DND-41 (cell line): Measurements from ENCODE around the gene QSER1.
"Not testable (repeated sequence)": the region's sequence is repeated elsewhere in the genome, so short reads cannot be mapped to it uniquely, and the experiment has no call there.

ENCODE experiments used
- ATAC-seq: fragments of 200-7000 bp; cut with Tn5 transposase; 3 replicates; pipeline ENCODE4 v1.9.1; 2021; ENCODE audit warnings: low read depth; ENCODE audit not compliant: insufficient read depth
- DNase-seq: peaks from one replicate; pipeline ENCODE4 v3.0.0-alpha.2; 2020
- H2AFZ ChIP-seq: 2 replicates; pipeline ENCODE4 v1.6.0; 2012; ENCODE audit warnings: low read depth, low read length
- H3K27ac ChIP-seq: 2 replicates; pipeline ENCODE4 v1.5.1; 2012; ENCODE audit warnings: low read length, inconsistent platforms
- H3K27me3 ChIP-seq: fragments of 200-600 bp; sonication (generic); 2 replicates; pipeline ENCODE4 v1.6.0; 2012; ENCODE audit warnings: low read length, mild to moderate bottlenecking, inconsistent platforms; ENCODE audit not compliant: insufficient read depth, poor library complexity
- H3K36me3 ChIP-seq: 2 replicates; pipeline ENCODE4 v1.5.1; 2012; ENCODE audit warnings: low read length, inconsistent platforms; ENCODE audit not compliant: insufficient read depth
- H3K4me1 ChIP-seq: 2 replicates; pipeline ENCODE4 v1.5.1; 2012; ENCODE audit warnings: mild to moderate bottlenecking, low read length; ENCODE audit not compliant: insufficient read depth
- H3K4me2 ChIP-seq: 2 replicates; pipeline ENCODE4 v1.6.0; 2012; ENCODE audit warnings: mild to moderate bottlenecking, moderate library complexity, low read length, inconsistent platforms; ENCODE audit not compliant: insufficient read depth
- H3K4me3 ChIP-seq, 2 experiments: fragments of 200-600 bp in 1 of 2; shearing (Covaris generic) in 1 of 2; 2 replicates each; pipeline ENCODE4 v1.5.1; 2012 to 2016; ENCODE audit warnings: inconsistent platforms in 2 of 2, low read length in 2 of 2, mild to moderate bottlenecking in 2 of 2, low read depth in 1 of 2, moderate library complexity in 1 of 2
- H3K79me2 ChIP-seq: 2 replicates; pipeline ENCODE4 v1.6.0; 2012; ENCODE audit warnings: low read length, inconsistent platforms; ENCODE audit not compliant: insufficient read depth
- H3K9ac ChIP-seq: 2 replicates; pipeline ENCODE4 v1.6.0; 2012; ENCODE audit warnings: low read depth, mild to moderate bottlenecking, inconsistent platforms, low read length, moderate library complexity
- H3K9me3 ChIP-seq: 2 replicates; pipeline ENCODE4 v1.5.1; 2012; ENCODE audit warnings: low read length, moderate library complexity, mild to moderate bottlenecking, inconsistent platforms; ENCODE audit not compliant: insufficient read depth, severe bottlenecking
- H4K20me1 ChIP-seq: 2 replicates; pipeline ENCODE4 v1.6.0; 2012; ENCODE audit warnings: low read length; ENCODE audit not compliant: insufficient read depth
- CTCF ChIP-seq: IDR thresholded peaks from 2 replicates; pipeline ENCODE4 v1.5.1; 2012; ENCODE audit warnings: borderline replicate concordance, low read length, moderate library complexity, mild to moderate bottlenecking; ENCODE audit not compliant: poor library complexity, severe bottlenecking; ENCODE audit errors: extremely low read depth
- EZH2 ChIP-seq: IDR thresholded peaks from 3 replicates; pipeline ENCODE4 v1.6.1; 2012; ENCODE audit warnings: borderline replicate concordance, low read depth, mild to moderate bottlenecking, moderate library complexity, low read length, inconsistent platforms; ENCODE audit not compliant: severe bottlenecking

QSER1 gene

GRCh38 chr11:32968541-32968940 is 75.9 kb downstream of the QSER1 start:
- no peak overlapping the region for H3K4me2 ChIP-seq
- no peak overlapping the region for H2AFZ ChIP-seq
- no peaks in the 10 kb centered on the region for H3K27me3 ChIP-seq
- H4K20me1 ChIP-seq: no peaks in the 10 kb centered on the region
- no peak overlapping the region for H3K4me3 ChIP-seq
- H3K36me3 ChIP-seq: peaks cover 64% of the 10 kb centered on the region
- ATAC-seq (no peak), DNase-seq (no peak)
- H3K4me1 ChIP-seq: no peaks in the 10 kb centered on the region
- H3K27ac ChIP-seq: no peak overlapping the region
- H3K9ac ChIP-seq: no peak overlapping the region
- no peaks in the 10 kb centered on the region for H3K9me3 ChIP-seq
- TF ChIP-seq EZH2: no peak
- no peaks in the 10 kb centered on the region for H3K79me2 ChIP-seq

GRCh38 chr11:32972233-32972632 is 79.6 kb downstream of the QSER1 start:
- peaks cover 69% of the 10 kb centered on the region for H3K36me3 ChIP-seq

GRCh38 chr11:32972781-32973180 is 80.2 kb downstream of the QSER1 start:
- Histone ChIP-seq H3K27me3 (no peaks in the 10 kb centered on the region), H4K20me1 (no peaks in the 10 kb centered on the region), H3K9me3 (no peaks in the 10 kb centered on the region), H3K9ac (no peak overlapping the region), H3K79me2 (no peaks in the 10 kb centered on the region), H3K4me3 (no peak overlapping the region), H2AFZ (no peak overlapping the region), H3K27ac (no peak overlapping the region), H3K4me2 (no peak overlapping the region), H3K4me1 (no peaks in the 10 kb centered on the region), H3K36me3 (peaks cover 73% of the 10 kb centered on the region)
- DNase-seq (no peak), ATAC-seq (no peak)
- TF ChIP-seq EZH2 (no peak), CTCF (no peak)

More at GRCh38 chr11:32972233-32972632, 79.6 kb downstream of the QSER1 start:
- not testable (repeated sequence) for H3K4me3 ChIP-seq, DNase-seq, H3K9ac ChIP-seq, H3K9me3 ChIP-seq, H4K20me1 ChIP-seq, H3K4me1 ChIP-seq, H3K4me2 ChIP-seq, H2AFZ ChIP-seq, H3K27me3 ChIP-seq, H3K27ac ChIP-seq, ATAC-seq, H3K79me2 ChIP-seq

- Histone ChIP-seq H3K4me2 (no peak overlapping the region), H3K4me1 (no peaks in the 10 kb centered on the region), H3K27me3 (no peaks in the 10 kb centered on the region), H3K9me3 (no peaks in the 10 kb centered on the region), H3K79me2 (no peaks in the 10 kb centered on the region), H4K20me1 (no peaks in the 10 kb centered on the region), H2AFZ (no peak overlapping the region), H3K9ac (no peak overlapping the region), H3K36me3 (peaks cover 15% of the 10 kb centered on the region; the same call in 1 of the 2 replicates), H3K27ac (no peak overlapping the region), H3K4me3 (no peak overlapping the region)
- ATAC-seq: no peak
- TF ChIP-seq CTCF (no peak), EZH2 (no peak)
- DNase-seq: no peak
Observed at GRCh38 chr11:32982626-32983025, 90.0 kb downstream of the QSER1 start.
